Activated CD4-positive, alpha-beta T cell treated with anti-CD3 and anti-CD28 coated beads, Interleukin-10, Interleukin-2, amounts not matched to agents 100 ng/mL and 50 ng/mL, durations not matched to agents 16 hours and 8 hours (primary cell): ENCODE data around the gene PIK3CB.
"Not testable (repeated sequence)": the region's sequence is repeated elsewhere in the genome, so short reads cannot be mapped to it uniquely, and the experiment has no call there.

Experiments used
- DNase-seq: peaks from one replicate; pipeline ENCODE4 v3.0.0-alpha.2; 2020

PIK3CB gene

GRCh38 chr3:138732456-138732855, 102.3 kb downstream of the PIK3CB start:
- DNase-seq: no peak

- DNase-seq: no peak
Observed at GRCh38 chr3:138726946-138727730, 107.6 kb downstream of the PIK3CB start.

GRCh38 chr3:138726042-138726441, 108.7 kb downstream of the PIK3CB start:
- not testable (repeated sequence) for DNase-seq

- no peak for DNase-seq
Observed at GRCh38 chr3:138725116-138725515, 109.6 kb downstream of the PIK3CB start.

GRCh38 chr3:138724443-138724842, 110.3 kb downstream of the PIK3CB start:
- DNase-seq: no peak

GRCh38 chr3:138718849-138719248, 115.9 kb downstream of the PIK3CB start:
- peak; percentile 10 for DNase-seq

- DNase-seq: no peak
Observed at GRCh38 chr3:138717348-138717747, 117.4 kb downstream of the PIK3CB start.

- DNase-seq: no peak
Observed at GRCh38 chr3:138712086-138712485, 122.6 kb downstream of the PIK3CB start.

- no peak for DNase-seq
Observed at GRCh38 chr3:138705675-138706074, 129.1 kb downstream of the PIK3CB start.

- DNase-seq: no peak
Observed at GRCh38 chr3:138696666-138697370, 137.9 kb downstream of the PIK3CB start.

- DNase-seq: no peak
Observed at GRCh38 chr3:138694287-138695007, 140.3 kb downstream of the PIK3CB start.

GRCh38 chr3:138692152-138692551, 142.6 kb downstream of the PIK3CB start:
- DNase-seq: peak; percentile 9

- DNase-seq: no peak
Observed at GRCh38 chr3:138691351-138691750, 143.4 kb downstream of the PIK3CB start.

GRCh38 chr3:138690036-138690435, 144.7 kb downstream of the PIK3CB start:
- no peak for DNase-seq

- peak; percentile 31 for DNase-seq
Observed at GRCh38 chr3:138688871-138689299, 145.8 kb downstream of the PIK3CB start.

GRCh38 chr3:138687236-138687635, 147.5 kb downstream of the PIK3CB start:
- DNase-seq: peak; percentile 57

GRCh38 chr3:138686771-138687221, 147.9 kb downstream of the PIK3CB start:
- peak; percentile 75 for DNase-seq

GRCh38 chr3:138684396-138684795, 150.3 kb downstream of the PIK3CB start:
- DNase-seq: no peak

GRCh38 chr3:138682648-138683047, 152.1 kb downstream of the PIK3CB start:
- no peak for DNase-seq

- DNase-seq: no peak
Observed at GRCh38 chr3:138681463-138682220, 153.1 kb downstream of the PIK3CB start.

GRCh38 chr3:138680974-138681373, 153.8 kb downstream of the PIK3CB start:
- DNase-seq: not testable (repeated sequence)

- no peak for DNase-seq
Observed at GRCh38 chr3:138678874-138679392, 155.8 kb downstream of the PIK3CB start.
